RWPE1 (cell line): ENCODE results near the gene GRIK2.

Experiments
- CTCF ChIA-PET: fragments of 350-600 bp; sonication (Branson Sonifier 250); formaldehyde crosslinking; extraction: SDS; loops from one replicate; lab custom pipeline; 2021; lab: Yijun Ruan, JAX
- POLR2A ChIA-PET: fragments of 400-600 bp; formaldehyde crosslinking; extraction: SDS; loops from one replicate; lab custom pipeline; 2020; ENCODE audit warnings: antibody characterized with exemption; ENCODE audit not compliant: low non-redundant PET; lab: Yijun Ruan, JAX
- DNase-seq: peaks from one replicate; pipeline ENCODE4 v3.0.0; 2012; ENCODE audit warnings: low spot score
- H3K27ac ChIP-seq: fragments of 450-650 bp; 2 replicates; pipeline ENCODE4 v1.5.1; 2017
- CTCF ChIP-seq: fragments of 450-650 bp; conservative IDR thresholded peaks from 2 replicates; pipeline ENCODE4 v1.5.1; 2017; ENCODE audit warnings: low read depth, mild to moderate bottlenecking

GRIK2 gene

GRCh38 chr6:101458826-101459225, 65.3 kb downstream of the GRIK2 start:
- no peak for TF ChIP-seq CTCF
- POLR2A ChIA-PET, result no interaction called here

GRCh38 chr6:101462576-101462975, 69.1 kb downstream of the GRIK2 start:
- ChIA-PET CTCF (no interaction called here), POLR2A (no interaction called here)
- no peak for DNase-seq
- TF ChIP-seq CTCF, result no peak
- no peak overlapping the region for H3K27ac ChIP-seq

More at GRCh38 chr6:101458826-101459225, 65.3 kb downstream of the GRIK2 start:
- CTCF ChIA-PET, result interaction anchor here (0.6 to 0.7 kb wide), 3 partner anchors 19 to 1027 kb away, joined by 3 to 4 read pairs (median 3); no protein-coding TSS in a partner anchor
- DNase-seq, result no peak
- H3K27ac ChIP-seq, result no peak overlapping the region

- H3K27ac ChIP-seq, result no peak overlapping the region
- TF ChIP-seq CTCF, result no peak
- no peak for DNase-seq
- POLR2A ChIA-PET, result no interaction called here
- CTCF ChIA-PET, result no interaction called here
Observed at GRCh38 chr6:101465863-101466262, 72.4 kb downstream of the GRIK2 start.

GRCh38 chr6:101477436-101477835, 83.9 kb downstream of the GRIK2 start:
- TF ChIP-seq CTCF, result no peak
- ChIA-PET CTCF (no interaction called here), POLR2A (no interaction called here)
- H3K27ac ChIP-seq, result no peak overlapping the region
- DNase-seq, result no peak

- no peak overlapping the region for H3K27ac ChIP-seq
- TF ChIP-seq CTCF, result no peak
- POLR2A ChIA-PET, result no interaction called here
- CTCF ChIA-PET, result no interaction called here
- no peak for DNase-seq
Observed at GRCh38 chr6:101478891-101479290, 85.4 kb downstream of the GRIK2 start.

- ChIA-PET POLR2A (no interaction called here), CTCF (no interaction called here)
- no peak for DNase-seq
- H3K27ac ChIP-seq, result no peak overlapping the region
- no peak for TF ChIP-seq CTCF
Observed at GRCh38 chr6:101482606-101483005, 89.1 kb downstream of the GRIK2 start.

GRCh38 chr6:101484781-101485180, 91.3 kb downstream of the GRIK2 start:
- no peak overlapping the region for H3K27ac ChIP-seq
- CTCF ChIA-PET, result no interaction called here
- POLR2A ChIA-PET, result no interaction called here
- TF ChIP-seq CTCF, result no peak
- no peak for DNase-seq
